HS-27A (cell line): ENCODE data around the gene L3MBTL4.

Experiments
- DNase-seq: peaks from one replicate; pipeline ENCODE4 v3.0.0-alpha.2; 2012; ENCODE audit warnings: low read depth, missing footprints

Gene L3MBTL4

DNA sequence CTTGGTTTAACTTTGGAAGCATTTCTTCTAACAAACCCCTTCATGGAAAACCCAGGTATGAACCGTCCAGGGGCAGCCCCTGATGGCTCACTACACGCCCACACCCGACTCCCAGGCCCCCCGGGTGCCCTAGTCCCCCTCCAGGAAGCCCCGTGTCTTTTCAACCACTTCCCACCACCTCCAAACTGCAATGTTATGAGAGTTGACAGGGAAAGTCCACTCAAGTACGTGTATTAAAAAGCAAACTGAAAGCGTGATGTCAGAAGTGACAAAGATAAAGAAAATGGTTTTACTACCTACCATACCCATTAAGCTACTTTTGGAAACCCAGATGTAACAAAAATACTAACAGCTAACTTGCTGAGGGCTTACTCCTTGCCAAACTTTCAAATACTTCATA is 51.5 kb downstream of the L3MBTL4 start:
- no peak for DNase-seq

GRCh38 chr18:6362559-6363129 is 52.1 kb downstream of the L3MBTL4 start:
- DNase-seq = no peak

- DNase-seq = no peak
These were observed 57.0 kb downstream of the L3MBTL4 start for GRCh38 chr18:6357668-6358067.

DNA sequence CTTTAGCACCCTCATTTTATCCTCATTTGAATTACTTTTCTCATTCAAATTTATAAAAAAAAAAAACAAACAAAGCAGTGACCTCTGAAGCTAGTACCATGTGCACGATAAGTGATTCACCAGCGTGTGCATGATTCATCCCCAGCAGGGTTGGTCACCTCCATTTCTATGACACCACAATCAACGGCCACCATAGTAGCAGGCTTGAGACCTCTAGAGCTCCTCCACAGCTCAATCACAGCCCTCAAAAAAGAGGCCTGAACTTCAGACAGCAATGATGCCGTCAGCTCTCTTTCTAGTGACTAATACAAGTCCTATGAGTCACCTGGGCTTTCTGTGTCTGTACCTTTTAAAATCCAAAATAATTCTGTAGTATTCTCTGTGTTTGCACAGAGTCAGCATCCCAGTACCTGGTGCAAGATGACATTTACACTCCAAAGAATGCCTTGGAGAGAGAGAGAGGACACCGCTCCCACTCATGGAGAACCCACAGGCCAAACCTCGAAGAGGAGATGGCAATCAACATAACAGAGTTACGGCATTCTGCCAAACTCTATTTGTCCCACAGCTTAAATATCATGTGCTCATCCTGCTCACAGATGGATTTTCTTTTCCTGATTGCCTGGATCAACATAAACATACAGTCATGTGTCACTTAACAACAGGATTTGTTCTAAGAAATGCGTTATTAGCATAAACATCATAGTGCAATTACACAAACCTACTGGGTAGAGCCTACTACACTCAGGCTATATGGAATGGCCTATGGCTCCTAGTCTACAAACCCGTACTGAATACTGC is 58.7 kb downstream of the L3MBTL4 start:
- no peak for DNase-seq

- DNase-seq = no peak
These were observed 62.4 kb downstream of the L3MBTL4 start for GRCh38 chr18:6352275-6352674.

DNA sequence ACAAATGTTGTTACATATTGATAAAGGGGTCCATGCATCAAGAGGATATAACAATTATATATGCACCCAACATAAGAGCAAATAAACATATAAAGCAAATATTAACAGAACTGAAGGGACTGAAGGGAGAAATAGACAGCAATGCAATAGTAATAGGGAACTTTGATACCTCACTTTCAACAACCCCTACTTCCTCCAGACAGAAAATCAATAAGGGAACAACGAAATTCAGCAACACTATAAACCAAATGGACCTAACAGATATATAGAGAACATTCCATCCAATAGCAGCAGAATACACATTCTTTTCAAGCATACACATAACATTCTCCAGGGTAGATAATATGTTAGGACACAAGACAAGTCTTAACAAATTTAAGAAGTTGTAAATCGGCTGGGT is 71.7 kb downstream of the L3MBTL4 start:
- no peak for DNase-seq

DNA sequence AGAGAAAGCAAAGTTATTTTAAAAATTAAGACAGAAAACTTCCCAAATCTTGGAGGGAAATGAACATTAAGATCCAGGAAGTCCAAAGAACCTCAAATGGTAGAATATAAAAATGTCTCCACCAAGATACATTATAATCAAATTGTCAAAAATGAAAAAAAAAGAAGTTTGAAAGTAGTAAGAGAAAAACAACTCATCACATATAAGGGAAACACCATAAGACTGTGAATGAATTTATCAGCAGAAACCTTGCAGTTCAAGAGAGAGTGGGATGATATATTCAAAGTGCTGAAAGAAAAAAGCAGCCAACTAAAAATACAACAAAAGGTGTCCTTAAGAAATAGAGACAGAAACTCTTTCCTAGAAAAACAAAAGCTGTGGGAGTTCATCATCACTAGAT is 73.0 kb downstream of the L3MBTL4 start:
- DNase-seq = no peak

DNA sequence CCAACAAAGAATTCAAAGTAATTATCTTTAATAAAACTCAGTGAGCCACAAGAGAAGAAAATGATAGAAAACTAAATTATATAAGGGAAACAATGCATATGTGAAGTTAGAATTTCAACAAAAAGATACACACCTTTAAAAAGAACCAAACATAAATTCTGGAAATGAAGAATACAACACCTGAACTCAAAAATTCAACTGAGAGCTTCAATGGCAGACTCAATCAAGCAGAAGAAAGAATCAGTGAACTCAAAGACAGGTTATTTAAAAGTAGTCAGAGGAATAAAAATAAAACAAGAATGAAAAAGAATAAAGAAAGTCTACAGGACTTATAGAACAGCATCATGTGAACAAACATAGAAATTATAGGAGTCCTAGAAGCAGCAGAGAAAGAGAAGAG is 73.4 kb downstream of the L3MBTL4 start:
- DNase-seq = no peak

- DNase-seq = no peak
These were observed 74.6 kb downstream of the L3MBTL4 start for GRCh38 chr18:6340121-6340520.

DNA sequence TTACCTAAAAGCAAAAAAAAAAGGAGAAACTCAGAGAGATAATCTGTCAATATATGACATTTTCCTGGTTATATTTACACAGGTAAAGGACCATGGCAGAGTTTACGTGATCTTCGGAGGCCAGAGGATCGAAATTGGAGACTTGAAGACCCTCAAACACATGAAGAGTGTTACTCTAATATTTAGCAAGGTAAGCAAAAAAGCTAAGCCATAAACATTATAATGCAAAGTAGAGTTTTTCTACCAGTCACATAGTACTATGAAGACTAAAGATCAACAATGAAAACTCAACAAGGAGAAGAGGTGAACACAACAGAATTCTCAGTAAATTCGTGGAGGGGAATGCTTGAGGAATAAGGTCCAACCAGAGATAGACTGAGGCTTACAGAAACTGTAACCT is 78.5 kb downstream of the L3MBTL4 start:
- DNase-seq = no peak

DNA sequence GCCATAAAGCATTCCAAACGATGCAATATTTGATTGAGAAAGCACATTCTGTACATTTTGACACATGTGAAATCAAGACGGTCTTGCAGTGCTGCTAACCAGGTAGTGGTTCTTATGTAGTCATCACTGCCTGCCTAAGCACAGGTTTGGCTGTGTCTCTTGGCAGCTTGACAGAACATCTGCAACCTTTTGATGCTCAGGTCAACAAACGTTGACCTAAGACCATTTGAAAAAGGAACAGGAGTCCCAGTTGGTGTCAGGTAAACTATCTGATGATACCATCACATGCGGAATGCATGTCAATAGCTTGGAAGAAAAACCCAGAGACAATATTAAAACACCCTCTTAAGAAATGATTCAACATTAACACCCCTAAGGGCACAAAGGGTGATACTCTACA is 80.7 kb downstream of the L3MBTL4 start:
- no peak for DNase-seq

- DNase-seq = no peak
These were observed 82.8 kb downstream of the L3MBTL4 start for GRCh38 chr18:6331872-6332271.

GRCh38 chr18:6330786-6331185 is 83.9 kb downstream of the L3MBTL4 start:
- no peak for DNase-seq

GRCh38 chr18:6328621-6329010 is 86.1 kb downstream of the L3MBTL4 start:
- no peak for DNase-seq

DNA sequence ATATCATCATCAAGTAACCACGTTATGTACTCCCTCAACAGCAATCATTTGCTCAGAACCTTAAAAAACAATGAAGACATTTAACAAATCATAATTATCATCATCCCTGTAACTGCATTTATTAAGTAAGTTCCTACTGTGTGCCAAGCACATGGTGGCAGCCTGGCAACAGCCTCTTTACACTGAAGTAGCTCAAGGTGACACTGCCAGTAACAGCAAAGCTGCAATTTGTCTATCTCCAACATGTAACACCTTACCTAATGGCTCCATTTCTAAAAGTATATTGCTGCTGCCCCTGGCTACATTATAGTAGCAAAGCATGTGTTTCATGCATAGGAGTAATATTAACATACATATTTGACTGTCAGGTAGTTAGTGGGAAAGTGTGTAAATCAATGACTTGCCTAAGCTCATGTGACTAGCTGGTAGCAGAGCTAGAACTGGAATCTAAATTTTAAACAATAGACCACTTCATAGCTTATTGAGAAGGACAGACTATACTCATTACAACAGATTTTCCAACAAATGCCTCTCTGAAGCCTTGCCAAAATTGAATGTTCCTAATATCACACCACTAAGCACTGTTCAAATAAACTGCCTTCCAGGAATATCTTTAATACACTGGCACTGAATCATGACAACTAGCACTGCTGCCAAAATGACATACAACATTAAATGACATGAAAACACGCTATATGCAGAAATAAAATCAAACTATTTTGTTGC is 86.7 kb downstream of the L3MBTL4 start:
- no peak for DNase-seq

DNA sequence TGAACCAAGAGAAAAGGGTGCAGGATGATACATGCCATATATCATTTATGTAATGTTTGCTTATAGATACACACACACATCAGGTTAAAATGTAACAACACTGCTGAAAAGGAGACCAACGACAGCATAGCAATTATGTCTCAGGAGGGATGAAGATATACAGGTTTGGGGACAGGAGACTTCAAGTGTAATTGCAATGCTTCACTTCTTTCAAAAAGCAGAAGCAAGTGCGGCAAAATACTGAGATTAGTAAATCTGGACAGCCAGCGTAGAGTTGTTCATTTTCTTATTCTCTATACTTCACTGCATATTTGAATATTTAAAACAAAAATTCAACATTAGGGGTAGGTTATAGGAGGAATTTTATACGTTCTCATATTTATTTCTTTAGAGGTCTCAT is 87.2 kb downstream of the L3MBTL4 start:
- no peak for DNase-seq

- no peak for DNase-seq
These were observed 88.1 kb downstream of the L3MBTL4 start for GRCh38 chr18:6326566-6326965.

DNA sequence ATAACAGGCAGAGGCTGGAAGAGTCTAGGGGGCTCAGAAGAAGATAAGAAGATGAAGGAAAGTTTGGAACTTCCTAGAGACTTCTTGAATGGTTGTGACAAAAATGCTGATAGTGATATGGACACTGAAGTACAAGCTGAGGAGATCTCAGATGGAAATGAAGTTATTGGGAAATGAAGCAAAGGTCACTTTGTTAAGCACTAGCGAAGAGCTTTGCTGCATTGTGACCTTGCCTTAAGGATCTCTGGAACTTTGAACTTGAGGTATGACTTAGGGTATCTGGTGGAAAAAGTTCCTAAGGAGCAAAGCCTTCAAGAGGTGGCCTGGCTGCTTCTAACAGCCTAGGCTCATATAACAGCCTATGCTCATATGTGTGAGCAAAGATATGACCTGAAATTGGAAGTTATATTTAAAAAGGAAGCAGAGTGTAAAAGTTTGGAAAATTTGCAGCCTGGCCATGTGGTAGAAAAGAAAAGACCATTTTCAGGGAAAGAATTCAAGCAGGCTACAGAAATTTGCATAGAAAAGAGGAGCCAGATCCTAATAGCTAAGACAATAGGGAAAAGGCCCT is 91.3 kb downstream of the L3MBTL4 start:
- DNase-seq = no peak

- no peak for DNase-seq
These were observed 99.0 kb downstream of the L3MBTL4 start for GRCh38 chr18:6315517-6316331.

DNA sequence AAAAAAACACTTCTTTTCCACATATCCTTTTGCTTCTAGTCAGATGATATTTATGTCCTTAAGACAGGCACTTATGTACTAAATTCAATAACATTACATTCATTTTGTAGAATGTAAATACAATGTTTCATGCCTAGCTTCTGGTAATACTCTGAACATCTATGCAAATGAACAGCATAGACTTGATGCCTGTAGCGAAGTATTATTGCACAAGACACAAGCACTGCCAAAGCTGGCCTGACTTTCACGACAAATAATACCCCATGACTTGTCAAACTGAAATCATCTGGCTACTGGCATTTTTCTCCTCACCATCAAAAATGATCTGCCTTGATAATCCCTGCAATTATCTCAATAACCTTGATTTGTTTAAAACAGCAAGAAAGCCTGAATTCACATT is 101.3 kb downstream of the L3MBTL4 start:
- DNase-seq = no peak

DNA sequence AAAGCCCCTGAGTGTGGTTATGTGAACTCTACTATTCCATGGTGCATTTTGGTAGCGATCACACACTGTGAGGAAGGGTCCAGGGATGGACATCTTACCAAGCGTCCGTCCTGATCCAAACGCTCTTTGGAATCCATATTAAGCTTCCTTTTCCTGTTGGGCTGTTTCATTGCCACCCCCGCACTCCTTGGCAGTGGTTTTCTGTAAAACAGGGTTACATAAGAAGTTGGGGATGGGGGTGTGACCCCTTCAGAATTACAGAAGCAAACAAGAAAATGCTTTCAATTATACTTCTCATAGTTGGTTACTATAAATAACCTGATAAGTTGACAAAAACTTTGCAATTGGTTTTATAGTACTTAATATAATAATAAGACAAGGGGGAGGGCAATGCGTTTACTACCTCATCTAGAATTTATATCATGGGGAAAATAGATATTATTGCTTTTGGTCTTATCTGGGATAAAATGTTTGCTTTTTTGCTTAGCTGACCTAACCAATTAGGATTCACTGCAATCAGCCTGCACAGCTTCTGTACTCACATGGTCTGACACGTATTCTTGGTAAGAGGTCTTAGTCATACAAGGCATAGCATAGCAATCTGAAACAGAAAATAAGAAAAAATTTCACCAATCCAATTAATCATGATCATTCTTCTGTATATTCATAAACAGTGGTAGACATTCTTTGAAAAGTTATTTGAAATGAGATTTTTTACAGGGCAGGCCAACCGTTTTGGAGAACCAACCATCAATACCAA is 103.1 kb downstream of the L3MBTL4 start:
- no peak for DNase-seq
